Measurements from ENCODE around the gene TJP1.

Gene TJP1

GRCh38 chr15:29802411-29802810, 19.9 kb downstream of the TJP1 start:
- no peaks in the 10 kb centered on the region for H3K27me3 ChIP-seq (ENCODE audit: control insufficient read depth, insufficient read depth, low read length, poor library complexity, severe bottlenecking)
- no peak overlapping the region for H3K27ac ChIP-seq (ENCODE audit: insufficient read depth, low read depth, low read length, poor library complexity, severe bottlenecking)
- H3K4me3 ChIP-seq (ENCODE audit: insufficient read depth, low read depth, low read length): no peak overlapping the region
- peaks cover 8% of the 10 kb centered on the region for H3K36me3 ChIP-seq (ENCODE audit: control insufficient read depth, insufficient read depth, low read length)
- H3K4me1 ChIP-seq (ENCODE audit: control insufficient read depth, insufficient read depth, low read length): no peaks in the 10 kb centered on the region
- no peaks in the 10 kb centered on the region for H3K9me3 ChIP-seq (ENCODE audit: control insufficient read depth, low read length)
- WGBS, 2 experiments: 100% methylated on average over 1 of the region's 1 CpG

- H3K36me3 ChIP-seq (ENCODE audit: control insufficient read depth, insufficient read depth, low read length): peaks cover 8% of the 10 kb centered on the region
- H3K27me3 ChIP-seq (ENCODE audit: control insufficient read depth, insufficient read depth, low read length, poor library complexity, severe bottlenecking): no peaks in the 10 kb centered on the region
- no peak overlapping the region for H3K27ac ChIP-seq (ENCODE audit: insufficient read depth, low read depth, low read length, poor library complexity, severe bottlenecking)
- H3K9me3 ChIP-seq (ENCODE audit: control insufficient read depth, low read length): no peaks in the 10 kb centered on the region
- no peak overlapping the region for H3K4me3 ChIP-seq (ENCODE audit: insufficient read depth, low read depth, low read length)
- H3K4me1 ChIP-seq (ENCODE audit: control insufficient read depth, insufficient read depth, low read length): no peaks in the 10 kb centered on the region
- WGBS, 2 experiments: 96 to 100% methylated on average over 4 to 7 of the region's 7 CpGs
These were observed 21.5 kb downstream of the TJP1 start for GRCh38 chr15:29800491-29801366.

- WGBS, 2 experiments: 93 to 95% methylated on average over 2 to 3 of the region's 3 CpGs
- H3K27me3 ChIP-seq (ENCODE audit: control insufficient read depth, insufficient read depth, low read length, poor library complexity, severe bottlenecking): no peaks in the 10 kb centered on the region
- peaks cover 13% of the 10 kb centered on the region for H3K36me3 ChIP-seq (ENCODE audit: control insufficient read depth, insufficient read depth, low read length)
- no peak overlapping the region for H3K4me3 ChIP-seq (ENCODE audit: insufficient read depth, low read depth, low read length)
- no peak overlapping the region for H3K27ac ChIP-seq (ENCODE audit: insufficient read depth, low read depth, low read length, poor library complexity, severe bottlenecking)
- no peaks in the 10 kb centered on the region for H3K9me3 ChIP-seq (ENCODE audit: control insufficient read depth, low read length)
- no peaks in the 10 kb centered on the region for H3K4me1 ChIP-seq (ENCODE audit: control insufficient read depth, insufficient read depth, low read length)
These were observed 22.4 kb downstream of the TJP1 start for GRCh38 chr15:29799859-29800258.

- Histone ChIP-seq H3K27ac (ENCODE audit: insufficient read depth, low read depth, low read length, poor library complexity, severe bottlenecking) (no peak overlapping the region), H3K4me3 (ENCODE audit: insufficient read depth, low read depth, low read length) (no peak overlapping the region), H3K9me3 (ENCODE audit: control insufficient read depth, low read length) (no peaks in the 10 kb centered on the region), H3K36me3 (ENCODE audit: control insufficient read depth, insufficient read depth, low read length) (peaks cover 17% of the 10 kb centered on the region), H3K4me1 (ENCODE audit: control insufficient read depth, insufficient read depth, low read length) (no peaks in the 10 kb centered on the region), H3K27me3 (ENCODE audit: control insufficient read depth, insufficient read depth, low read length, poor library complexity, severe bottlenecking) (no peaks in the 10 kb centered on the region)
- 100% methylated on average over 1 of the region's 1 CpG for WGBS, 2 experiments
These were observed 26.7 kb downstream of the TJP1 start for GRCh38 chr15:29795610-29796009.

- H3K4me3 ChIP-seq (ENCODE audit: insufficient read depth, low read depth, low read length): no peak overlapping the region
- H3K9me3 ChIP-seq (ENCODE audit: control insufficient read depth, low read length): no peaks in the 10 kb centered on the region
- H3K27me3 ChIP-seq (ENCODE audit: control insufficient read depth, insufficient read depth, low read length, poor library complexity, severe bottlenecking): no peaks in the 10 kb centered on the region
- H3K27ac ChIP-seq (ENCODE audit: insufficient read depth, low read depth, low read length, poor library complexity, severe bottlenecking): no peak overlapping the region
- H3K36me3 ChIP-seq (ENCODE audit: control insufficient read depth, insufficient read depth, low read length): peaks cover 9% of the 10 kb centered on the region
- no peaks in the 10 kb centered on the region for H3K4me1 ChIP-seq (ENCODE audit: control insufficient read depth, insufficient read depth, low read length)
- 100% methylated on average over 1 to 2 of the region's 2 CpGs for WGBS, 2 experiments
These were observed 29.7 kb downstream of the TJP1 start for GRCh38 chr15:29792426-29793159.

- Histone ChIP-seq H3K27ac (ENCODE audit: insufficient read depth, low read depth, low read length, poor library complexity, severe bottlenecking) (no peak overlapping the region), H3K9me3 (ENCODE audit: control insufficient read depth, low read length) (no peaks in the 10 kb centered on the region), H3K4me3 (ENCODE audit: insufficient read depth, low read depth, low read length) (no peak overlapping the region), H3K4me1 (ENCODE audit: control insufficient read depth, insufficient read depth, low read length) (no peaks in the 10 kb centered on the region), H3K27me3 (ENCODE audit: control insufficient read depth, insufficient read depth, low read length, poor library complexity, severe bottlenecking) (no peaks in the 10 kb centered on the region), H3K36me3 (ENCODE audit: control insufficient read depth, insufficient read depth, low read length) (peaks cover 9% of the 10 kb centered on the region)
- WGBS, 2 experiments: 91% methylated on average over 4 to 6 of the region's 6 CpGs
These were observed 31.7 kb downstream of the TJP1 start for GRCh38 chr15:29790607-29791006.

GRCh38 chr15:29789871-29790270, 32.4 kb downstream of the TJP1 start:
- peaks cover 4% of the 10 kb centered on the region for H3K36me3 ChIP-seq (ENCODE audit: control insufficient read depth, insufficient read depth, low read length)
- 87 to 91% methylated on average over 4 of the region's 4 CpGs for WGBS, 2 experiments
- H3K27ac ChIP-seq (ENCODE audit: insufficient read depth, low read depth, low read length, poor library complexity, severe bottlenecking): no peak overlapping the region
- H3K4me1 ChIP-seq (ENCODE audit: control insufficient read depth, insufficient read depth, low read length): no peaks in the 10 kb centered on the region
- no peak overlapping the region for H3K4me3 ChIP-seq (ENCODE audit: insufficient read depth, low read depth, low read length)
- no peaks in the 10 kb centered on the region for H3K27me3 ChIP-seq (ENCODE audit: control insufficient read depth, insufficient read depth, low read length, poor library complexity, severe bottlenecking)
- H3K9me3 ChIP-seq (ENCODE audit: control insufficient read depth, low read length): no peaks in the 10 kb centered on the region

- WGBS, 2 experiments: 95 to 98% methylated on average over 4 of the region's 4 CpGs
- no peaks in the 10 kb centered on the region for H3K4me1 ChIP-seq (ENCODE audit: control insufficient read depth, insufficient read depth, low read length)
- no peak overlapping the region for H3K27ac ChIP-seq (ENCODE audit: insufficient read depth, low read depth, low read length, poor library complexity, severe bottlenecking)
- no peaks in the 10 kb centered on the region for H3K9me3 ChIP-seq (ENCODE audit: control insufficient read depth, low read length)
- H3K4me3 ChIP-seq (ENCODE audit: insufficient read depth, low read depth, low read length): no peak overlapping the region
- H3K36me3 ChIP-seq (ENCODE audit: control insufficient read depth, insufficient read depth, low read length): peaks cover 4% of the 10 kb centered on the region
- H3K27me3 ChIP-seq (ENCODE audit: control insufficient read depth, insufficient read depth, low read length, poor library complexity, severe bottlenecking): no peaks in the 10 kb centered on the region
These were observed 33.7 kb downstream of the TJP1 start for GRCh38 chr15:29788433-29789034.

GRCh38 chr15:29787767-29788166, 34.5 kb downstream of the TJP1 start:
- Histone ChIP-seq H3K4me3 (ENCODE audit: insufficient read depth, low read depth, low read length) (no peak overlapping the region), H3K4me1 (ENCODE audit: control insufficient read depth, insufficient read depth, low read length) (no peaks in the 10 kb centered on the region), H3K27ac (ENCODE audit: insufficient read depth, low read depth, low read length, poor library complexity, severe bottlenecking) (no peak overlapping the region), H3K27me3 (ENCODE audit: control insufficient read depth, insufficient read depth, low read length, poor library complexity, severe bottlenecking) (no peaks in the 10 kb centered on the region), H3K36me3 (ENCODE audit: control insufficient read depth, insufficient read depth, low read length) (no peaks in the 10 kb centered on the region), H3K9me3 (ENCODE audit: control insufficient read depth, low read length) (no peaks in the 10 kb centered on the region)

- no peaks in the 10 kb centered on the region for H3K9me3 ChIP-seq (ENCODE audit: control insufficient read depth, low read length)
- no peaks in the 10 kb centered on the region for H3K36me3 ChIP-seq (ENCODE audit: control insufficient read depth, insufficient read depth, low read length)
- 95% methylated on average over 1 of the region's 1 CpG for WGBS, 2 experiments
- no peaks in the 10 kb centered on the region for H3K4me1 ChIP-seq (ENCODE audit: control insufficient read depth, insufficient read depth, low read length)
- no peak overlapping the region for H3K27ac ChIP-seq (ENCODE audit: insufficient read depth, low read depth, low read length, poor library complexity, severe bottlenecking)
- no peak overlapping the region for H3K4me3 ChIP-seq (ENCODE audit: insufficient read depth, low read depth, low read length)
- no peaks in the 10 kb centered on the region for H3K27me3 ChIP-seq (ENCODE audit: control insufficient read depth, insufficient read depth, low read length, poor library complexity, severe bottlenecking)
These were observed 36.6 kb downstream of the TJP1 start for GRCh38 chr15:29785642-29786041.

Measured in ectodermal cell (in vitro differentiated cells).